Measurements from ENCODE around the gene EGR4. TPM values are rescaled to one million over a fixed set of nuclear protein-coding genes. Genes with fewer than 3 reads are reported as not detected.

Gene EGR4
- total RNA-seq (under 1 TPM in 3 of 6 donors, not detected in 3; 0.09 to 0.18 (median 0.09) TPM), polyA plus RNA-seq (under 1 TPM; 0.19 to 0.94 TPM)

DNA sequence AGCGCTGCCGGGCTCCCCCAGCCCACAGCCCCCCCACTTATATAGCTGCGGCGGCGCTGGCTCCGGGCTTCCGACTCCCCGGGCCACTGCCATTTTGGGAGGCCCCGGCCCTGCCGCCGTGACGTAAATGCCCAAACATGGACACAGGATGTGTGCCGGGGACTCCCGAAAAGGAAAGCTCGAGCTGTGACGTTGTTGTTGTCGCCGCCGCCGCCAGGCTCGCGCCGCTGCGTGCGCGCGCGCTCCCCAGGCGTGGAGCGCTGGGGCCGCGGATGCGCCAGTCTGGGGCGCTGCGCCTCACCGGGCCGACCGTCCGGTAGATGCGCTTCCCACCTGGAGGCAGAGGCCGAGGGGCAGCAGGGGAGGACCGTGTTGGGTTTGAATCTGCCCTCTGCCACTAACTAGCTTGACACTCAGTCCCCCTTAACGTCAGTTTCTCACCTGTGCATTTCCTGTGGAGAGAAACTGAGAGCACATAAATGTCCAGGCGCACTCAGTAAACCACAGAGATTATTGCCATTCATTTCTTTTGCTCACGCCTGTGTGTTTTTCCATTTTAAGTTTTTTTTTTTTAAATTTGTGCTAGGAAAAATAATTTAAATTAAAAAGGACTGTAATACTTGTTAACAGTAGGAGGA is at the start of gene EGR4:
TSS of gene EGR4 (minus strand) at position 15 of the 638 bp plus-strand sequence. CDS start 231 bp downstream, outside the sequence.
- peak; percentile 45 to 82 (median 72) for ATAC-seq
- Histone ChIP-seq H3K4me3 (peak within 1 kb of the TSS; percentile 8 to 55 (median 24)), H3K27me3 (peaks cover 0 to 41% (median 16%) of the 10 kb centered on the region in 4 donors)

DNA sequence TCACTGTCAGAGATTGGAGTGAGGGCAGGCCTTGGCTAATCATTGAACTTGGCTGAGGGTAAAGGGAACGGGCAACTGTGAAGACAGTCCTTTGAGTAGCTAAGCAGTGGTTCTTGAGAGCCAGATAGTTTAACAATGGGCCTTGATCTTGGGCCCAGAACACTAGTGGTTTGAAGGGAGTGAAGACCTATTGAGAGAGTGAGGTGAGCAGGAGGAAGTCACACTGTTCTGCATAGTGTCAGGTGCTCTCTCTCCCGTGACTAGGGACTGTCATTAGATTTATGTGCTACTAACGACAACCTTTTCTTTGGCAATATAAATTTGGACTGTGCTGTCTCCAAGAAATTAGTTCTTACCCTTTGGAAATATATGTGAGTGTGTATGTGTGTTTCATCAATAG is 47.7 kb upstream of the EGR4 start:
- Histone ChIP-seq H3K4me1 (no peaks in the 10 kb centered on the region), H3K9me3 (no peaks in the 10 kb centered on the region), H3K27me3 (no peaks in the 10 kb centered on the region), H3K27ac (no peak overlapping the region), H3K4me3 (no peak overlapping the region), H3K36me3 (no peaks in the 10 kb centered on the region)
- WGBS, 2 donors, result 56 to 61% methylated on average over 3 of the region's 3 CpGs
- FAIRE-seq, result no peak
- intact Hi-C loops (cut with DNase I), result no loop called here
- TF ChIP-seq, protein P1, sequence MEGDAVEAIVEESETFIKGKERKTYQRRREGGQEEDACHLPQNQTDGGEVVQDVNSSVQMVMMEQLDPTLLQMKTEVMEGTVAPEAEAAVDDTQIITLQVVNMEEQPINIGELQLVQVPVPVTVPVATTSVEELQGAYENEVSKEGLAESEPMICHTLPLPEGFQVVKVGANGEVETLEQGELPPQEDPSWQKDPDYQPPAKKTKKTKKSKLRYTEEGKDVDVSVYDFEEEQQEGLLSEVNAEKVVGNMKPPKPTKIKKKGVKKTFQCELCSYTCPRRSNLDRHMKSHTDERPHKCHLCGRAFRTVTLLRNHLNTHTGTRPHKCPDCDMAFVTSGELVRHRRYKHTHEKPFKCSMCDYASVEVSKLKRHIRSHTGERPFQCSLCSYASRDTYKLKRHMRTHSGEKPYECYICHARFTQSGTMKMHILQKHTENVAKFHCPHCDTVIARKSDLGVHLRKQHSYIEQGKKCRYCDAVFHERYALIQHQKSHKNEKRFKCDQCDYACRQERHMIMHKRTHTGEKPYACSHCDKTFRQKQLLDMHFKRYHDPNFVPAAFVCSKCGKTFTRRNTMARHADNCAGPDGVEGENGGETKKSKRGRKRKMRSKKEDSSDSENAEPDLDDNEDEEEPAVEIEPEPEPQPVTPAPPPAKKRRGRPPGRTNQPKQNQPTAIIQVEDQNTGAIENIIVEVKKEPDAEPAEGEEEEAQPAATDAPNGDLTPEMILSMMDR (IDR thresholded peaks at IDR 0.05), result no peak
- ATAC-seq, result no peak
- DNase-seq, result no peak

More for the DNA sequence above, at the start of gene EGR4:
- Histone ChIP-seq H3K36me3 (no peaks in the 10 kb centered on the region), H3K4me1 (no peaks in the 10 kb centered on the region), H3K9me3 (no peaks in the 10 kb centered on the region), H3K27ac (no peak within 1 kb of the TSS)
- TF ChIP-seq, protein P1 (IDR thresholded peaks at IDR 0.05), result no peak
- no peak for FAIRE-seq
- DNase-seq, result peak in 5 of 6 donors; percentile 37 to 77 (median 44)
- WGBS, 2 donors, result 2% methylated on average over 43 to 45 of the region's 45 CpGs
- intact Hi-C loops (cut with DNase I), result no loop called here

DNA sequence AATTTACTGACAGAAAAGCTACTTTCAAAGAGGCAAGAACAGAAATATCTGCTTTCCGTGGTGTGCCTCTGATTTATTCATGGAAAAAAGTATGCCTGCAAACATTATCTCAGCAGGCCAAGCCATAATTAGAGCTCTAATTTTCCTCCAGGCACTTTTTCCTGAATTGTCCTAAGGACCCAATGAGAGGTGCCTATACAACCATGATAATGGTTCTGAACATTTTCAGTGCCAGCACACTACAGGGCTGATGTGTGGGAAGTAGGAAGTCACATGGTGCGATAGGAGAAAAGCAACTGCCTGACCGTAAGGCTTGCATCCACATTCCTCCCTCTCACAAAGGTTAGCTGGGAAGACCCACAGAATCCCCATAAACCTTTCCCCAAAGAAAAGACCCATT is 45.9 kb upstream of the EGR4 start:
- ATAC-seq (no peak), FAIRE-seq (no peak), DNase-seq (no peak)
- Histone ChIP-seq H3K27me3 (no peaks in the 10 kb centered on the region), H3K9me3 (no peaks in the 10 kb centered on the region), H3K4me1 (no peaks in the 10 kb centered on the region), H3K4me3 (no peak overlapping the region), H3K36me3 (no peaks in the 10 kb centered on the region), H3K27ac (no peak overlapping the region)
- TF ChIP-seq, protein P1 (IDR thresholded peaks at IDR 0.05), result no peak
- intact Hi-C loops (cut with DNase I), result no loop called here
- 71 to 78% methylated on average over 3 of the region's 3 CpGs for WGBS, 2 donors

DNA sequence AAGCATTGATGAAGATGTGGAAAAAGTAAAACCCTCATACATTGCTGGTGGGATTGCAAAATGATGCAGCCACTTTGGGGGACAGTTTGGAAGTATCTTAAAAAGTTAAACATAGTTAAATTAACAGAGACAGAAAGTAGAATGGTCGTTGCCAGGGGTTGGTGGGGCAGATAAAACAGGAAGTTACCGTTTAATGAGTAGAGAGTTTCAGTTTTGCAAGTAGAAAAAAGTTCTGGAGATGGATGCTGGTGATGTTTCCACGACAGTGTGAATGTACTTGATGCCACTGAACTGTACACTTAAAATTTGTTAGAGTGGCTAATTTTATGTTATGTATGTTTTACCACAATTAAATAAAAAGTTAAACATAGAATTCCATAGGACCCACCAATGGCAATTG is 44.5 kb upstream of the EGR4 start:
- Histone ChIP-seq H3K4me1 (no peaks in the 10 kb centered on the region), H3K27ac (no peak overlapping the region), H3K36me3 (no peaks in the 10 kb centered on the region), H3K27me3 (no peaks in the 10 kb centered on the region), H3K4me3 (no peak overlapping the region), H3K9me3 (no peaks in the 10 kb centered on the region)
- DNase-seq (no peak), ATAC-seq (no peak), FAIRE-seq (no peak)
- 35 to 45% methylated on average over 3 of the region's 3 CpGs for WGBS, 2 donors
- intact Hi-C loops (cut with DNase I), result no loop called here
- TF ChIP-seq, protein P1 (IDR thresholded peaks at IDR 0.05), result no peak

DNA sequence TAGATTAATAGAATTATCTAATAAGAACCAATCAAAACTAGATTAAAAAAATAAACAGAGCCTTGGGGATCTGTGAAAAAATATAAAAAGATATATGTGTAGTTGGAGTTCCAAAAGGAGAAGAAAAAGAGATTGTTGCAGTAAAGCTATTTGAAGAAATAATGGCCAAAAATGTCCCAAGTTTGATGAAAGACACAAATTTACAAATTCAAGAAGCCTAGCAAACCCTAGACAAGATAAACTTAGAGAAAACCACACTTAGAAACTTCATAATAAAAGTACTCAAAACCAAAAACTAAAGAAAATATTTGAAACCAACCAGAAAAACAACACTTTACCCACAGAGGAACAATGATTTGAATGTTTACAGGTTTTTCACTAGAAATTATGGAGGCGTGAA is 41.3 kb upstream of the EGR4 start:
- 95 to 100% methylated on average over 1 of the region's 1 CpG for whole genome bisulfite sequencing, 2 donors
- FAIRE-seq, result no peak
- no peak for DNase-seq
- intact Hi-C loops (cut with DNase I), result no loop called here
- Histone ChIP-seq H3K9me3 (no peaks in the 10 kb centered on the region), H3K36me3 (no peaks in the 10 kb centered on the region), H3K27ac (no peak overlapping the region), H3K4me1 (no peaks in the 10 kb centered on the region), H3K4me3 (no peak overlapping the region), H3K27me3 (no peaks in the 10 kb centered on the region)
- no peak for ATAC-seq
- TF ChIP-seq, protein P1 (IDR thresholded peaks at IDR 0.05), result no peak

Data from pancreas (tissue), 10 donors.